Measurements from ENCODE around the gene ABAT. TPM values are rescaled to one million over a fixed set of nuclear protein-coding genes. Genes with fewer than 3 reads are reported as not detected.

Gene ABAT
- total RNA-seq, 1 experiment from 2014 or later: 7.3 TPM

- H3K23me2 ChIP-seq (ENCODE audit: insufficient read length, low read depth, low read length, poor library complexity, severe bottlenecking): no peaks in the 10 kb centered on the region
- H3K27ac Mint-ChIP-seq: peak overlapping the region in 1 of 3 experiments; percentile 35; a peak in 1 of 7 replicates
- H3K9ac ChIP-seq (ENCODE audit: extremely low read depth, insufficient read length, low read length): no peak overlapping the region
- H4K8ac ChIP-seq (replicated peaks; ENCODE audit: insufficient read length, low read depth, low read length): no peak overlapping the region
- H2BK5ac ChIP-seq (ENCODE audit: insufficient read length, low read length): no peak overlapping the region
- peaks cover 45 to 87% (median 67%) of the 10 kb centered on the region in 3 experiments; a peak in 6 of 7 replicates for H3K36me3 Mint-ChIP-seq (ENCODE audit: insufficient read depth in 1 of 3, low read depth in 3 of 3)
- H2BK15ac ChIP-seq (ENCODE audit: low read depth, low read length): no peak overlapping the region
- H2AK5ac ChIP-seq (ENCODE audit: insufficient read length, low read length): no peak overlapping the region
- no peaks in the 10 kb centered on the region for H3K27me3 ChIP-seq (ENCODE audit: insufficient read depth, low read length)
- no peak overlapping the region for H3K18ac ChIP-seq (ENCODE audit: insufficient read length, low read depth, low read length)
- H3K79me2 ChIP-seq (ENCODE audit: insufficient read depth, low read length): peaks cover 2% of the 10 kb centered on the region
- H4K5ac ChIP-seq (ENCODE audit: insufficient read length, low read depth, low read length): no peak overlapping the region
- H3K9me3 Mint-ChIP-seq: no peaks in the 10 kb centered on the region
- no peaks in the 10 kb centered on the region for H3K4me1 ChIP-seq (ENCODE audit: insufficient read depth, low read length)
- no peak overlapping the region for H2BK120ac ChIP-seq (ENCODE audit: low read depth, low read length, poor library complexity, severe bottlenecking)
- no peak overlapping the region for H3K23ac ChIP-seq (ENCODE audit: insufficient read length, low read depth, low read length)
- H3K4ac ChIP-seq (ENCODE audit: low read depth, low read length): no peak overlapping the region
- no peak overlapping the region for H3K56ac ChIP-seq (ENCODE audit: insufficient read length, low read depth, low read length)
- H3K9me3 ChIP-seq (ENCODE audit: control insufficient read depth, low read depth, low read length): no peaks in the 10 kb centered on the region
- DNase-seq: no peak
- no peaks in the 10 kb centered on the region for H3K27me3 Mint-ChIP-seq (ENCODE audit: low read depth)
- H4K20me1 ChIP-seq (ENCODE audit: control insufficient read depth, insufficient read depth, insufficient read length): no peaks in the 10 kb centered on the region
- no peak overlapping the region for H3K14ac ChIP-seq (ENCODE audit: insufficient read depth, low read length)
- H3K4me2 ChIP-seq (ENCODE audit: insufficient read depth, insufficient read length, low read length): no peak overlapping the region
- H2BK20ac ChIP-seq (ENCODE audit: low read depth, low read length, poor library complexity, severe bottlenecking): no peak overlapping the region
- H4K91ac ChIP-seq (ENCODE audit: insufficient read length, low read depth, low read length): no peak overlapping the region
- peaks cover 1% of the 10 kb centered on the region in 2 experiments; a peak in 3 of 4 replicates for H3K4me1 Mint-ChIP-seq
- WGBS (ENCODE audit: extremely low coverage, insufficient read length, low lambda C conversion rate): no CpG with 5 or more reads among the region's 6 CpGs
- no peak overlapping the region for H2BK12ac ChIP-seq (ENCODE audit: insufficient read length, low read depth, low read length)
- H2AFZ ChIP-seq (ENCODE audit: low read length): no peak overlapping the region
- TF ChIP-seq CTCF (conservative IDR thresholded peaks at IDR 0.05): no peak
- no peak overlapping the region for H3T11ph ChIP-seq (ENCODE audit: low read length)
- H3K27ac ChIP-seq (ENCODE audit: insufficient read length, low read depth, low read length): no peak overlapping the region
- no peaks in the 10 kb centered on the region for H3K79me1 ChIP-seq (ENCODE audit: insufficient read depth, low read depth, low read length, poor library complexity, severe bottlenecking)
- H3K4me3 Mint-ChIP-seq: no peak overlapping the region
Measured at GRCh38 chr16:8804313-8804712, 129.9 kb downstream of the ABAT start.
